ENCODE results near the gene IBSP.

Gene IBSP

DNA sequence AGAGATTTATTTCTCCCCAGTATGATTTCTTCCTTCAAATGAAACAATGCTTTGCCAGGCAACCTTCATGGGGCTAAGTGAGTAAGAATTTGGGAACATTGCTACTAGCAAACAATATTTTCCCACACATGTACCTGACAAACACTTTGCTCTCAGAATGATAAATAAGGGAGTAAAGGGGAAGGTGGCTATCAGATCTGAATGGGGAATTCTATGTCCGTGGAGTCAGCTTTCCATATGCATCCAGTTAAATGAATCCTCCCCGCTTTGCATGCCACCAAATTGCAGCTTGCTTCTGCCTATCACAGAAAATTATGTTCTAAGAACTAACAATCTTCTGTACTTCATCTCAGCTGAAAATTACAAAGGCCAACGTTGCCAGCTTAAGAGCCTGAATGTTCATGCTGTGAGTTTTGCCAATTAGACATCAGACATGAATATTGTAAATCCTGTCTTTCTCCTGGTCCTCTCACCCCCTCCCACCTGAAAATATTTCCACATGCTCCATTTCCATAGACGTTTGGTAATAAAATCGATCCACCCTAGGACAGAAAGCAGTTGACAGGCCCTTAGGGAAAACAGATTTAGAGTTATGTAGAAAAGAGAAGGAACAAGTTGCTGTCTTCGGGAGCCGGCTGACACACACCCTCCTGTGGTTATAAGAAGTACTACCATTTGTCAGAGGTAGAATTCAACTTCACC, 39.7 kb downstream of the IBSP start:
- DNase-seq, result no peak

DNA sequence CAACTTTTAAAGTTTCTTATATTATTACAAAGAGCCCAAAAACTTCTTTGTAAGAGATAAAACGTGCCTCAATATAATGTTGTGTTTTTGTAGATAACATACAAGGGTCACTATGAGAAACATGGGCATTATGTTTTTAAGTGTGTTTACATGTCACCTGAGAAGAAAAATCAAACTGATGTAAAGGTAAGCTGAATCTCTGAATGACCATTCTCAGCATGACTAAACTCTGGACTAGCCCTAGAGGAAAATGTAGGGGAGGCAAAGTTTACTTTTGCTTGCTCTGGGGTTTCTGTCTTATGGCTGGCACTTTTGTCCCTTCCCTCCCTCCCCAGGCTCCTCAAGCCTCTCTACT, 40.2 kb downstream of the IBSP start:
- no peak for DNase-seq

DNA sequence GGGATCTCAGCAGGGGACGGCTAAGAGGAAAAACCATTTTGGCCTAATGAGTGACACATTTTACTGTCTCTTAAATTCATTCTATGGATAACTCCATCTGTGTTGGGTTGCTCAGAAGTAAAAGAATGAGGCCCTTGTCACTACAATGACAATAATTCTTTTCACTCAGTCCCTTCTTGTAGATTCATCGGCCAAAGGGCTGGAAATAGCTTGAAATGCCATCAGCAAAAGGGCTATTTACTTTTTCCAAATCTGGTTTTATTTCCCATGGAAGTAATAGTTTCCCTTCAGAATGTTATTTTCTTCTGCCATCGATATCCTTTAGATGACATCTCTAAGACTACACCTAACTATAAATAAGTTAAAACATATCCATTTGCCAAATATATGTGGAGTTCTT, 40.8 kb downstream of the IBSP start:
- no peak for DNase-seq

DNA sequence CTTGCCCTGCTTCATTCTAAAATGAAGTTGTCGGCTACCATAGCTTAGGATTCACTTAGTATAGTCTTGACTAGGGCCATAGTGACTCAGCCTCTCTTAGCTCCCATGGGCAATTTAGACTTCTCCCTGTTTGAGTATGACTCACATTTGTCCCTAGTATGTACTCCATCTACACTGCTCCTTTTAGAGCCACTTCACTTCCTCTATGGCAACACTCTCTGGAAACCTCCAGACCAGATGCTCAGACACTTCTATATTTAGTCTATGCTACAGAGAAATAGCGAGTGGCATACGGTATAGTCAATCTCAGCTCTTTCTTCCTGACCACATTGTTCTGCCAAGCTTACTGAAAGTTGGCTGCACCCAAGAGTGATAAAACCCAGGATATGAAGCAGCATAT, 44.6 kb downstream of the IBSP start:
- DNase-seq, result no peak

DNA sequence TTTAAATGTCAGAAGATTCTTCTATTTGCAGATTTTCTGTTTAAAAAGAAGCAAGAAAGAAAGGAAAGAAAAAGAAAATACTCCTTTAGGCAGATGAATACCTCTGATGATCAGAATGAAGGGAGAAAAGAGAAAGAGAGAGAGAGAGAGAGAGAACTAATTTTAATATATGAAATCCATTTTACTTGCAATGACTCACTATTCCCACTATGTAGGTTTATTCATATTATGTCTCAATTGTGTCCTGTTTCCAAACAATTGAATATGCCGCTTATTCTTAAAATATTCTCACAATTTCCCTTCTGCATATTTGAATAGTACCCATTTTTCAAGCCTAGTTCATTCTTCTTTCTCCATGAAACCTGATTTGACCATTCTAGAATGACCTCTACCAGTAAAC, 45.1 kb downstream of the IBSP start:
- no peak for DNase-seq

DNA sequence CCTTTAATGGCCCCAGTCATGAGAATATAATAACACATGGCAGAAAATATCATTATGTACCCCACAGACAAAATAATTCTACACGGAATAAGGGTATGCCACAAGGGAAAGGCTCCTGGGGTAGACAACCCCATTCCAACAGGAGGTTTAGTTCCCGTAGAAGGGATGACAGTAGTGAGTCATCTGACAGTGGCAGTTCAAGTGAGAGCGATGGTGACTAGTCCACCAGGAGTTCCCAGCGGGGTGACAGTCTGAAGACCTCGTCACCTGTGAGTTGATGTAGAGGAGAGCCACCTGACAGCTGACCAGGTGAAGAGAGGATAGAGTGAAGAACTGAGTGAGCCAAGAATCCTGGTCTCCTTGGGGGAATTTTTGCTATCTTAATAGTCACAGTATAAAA, 46.9 kb downstream of the IBSP start:
- no peak for DNase-seq

DNA sequence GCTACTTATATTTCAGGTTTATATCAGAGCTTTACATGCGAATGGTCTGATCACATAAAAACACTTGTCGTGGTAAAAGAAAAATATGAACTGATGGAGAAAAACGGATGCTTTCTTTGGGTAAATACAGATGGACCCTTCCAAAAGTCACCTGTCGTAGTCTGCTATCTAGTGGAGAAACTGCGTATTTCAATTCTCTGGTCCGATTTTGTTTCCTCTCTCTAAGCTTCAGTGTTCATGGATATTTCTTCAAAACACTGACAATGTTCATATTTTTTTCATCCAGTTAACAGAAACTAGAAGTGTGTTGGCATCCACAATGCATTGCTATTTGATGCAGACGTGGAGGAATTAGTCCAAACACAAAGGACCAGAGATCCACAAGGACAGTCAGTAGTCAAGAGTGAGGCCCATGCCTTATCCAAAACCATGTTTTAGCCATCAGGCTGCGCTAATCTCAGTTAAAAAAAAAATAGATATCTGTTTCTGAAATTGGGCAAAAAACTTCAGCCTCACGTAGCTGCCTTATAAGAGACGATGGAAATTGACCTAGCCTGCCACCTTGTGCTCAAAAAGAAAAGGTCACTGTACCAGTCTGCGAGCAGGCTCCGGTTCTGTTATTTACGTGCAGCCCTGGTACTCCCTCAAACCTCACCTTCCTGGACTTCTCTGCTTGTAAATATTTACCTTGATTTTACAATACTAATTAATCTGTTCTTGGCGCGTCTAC, 49.4 kb downstream of the IBSP start:
- peak; percentile 28 for DNase-seq

DNA sequence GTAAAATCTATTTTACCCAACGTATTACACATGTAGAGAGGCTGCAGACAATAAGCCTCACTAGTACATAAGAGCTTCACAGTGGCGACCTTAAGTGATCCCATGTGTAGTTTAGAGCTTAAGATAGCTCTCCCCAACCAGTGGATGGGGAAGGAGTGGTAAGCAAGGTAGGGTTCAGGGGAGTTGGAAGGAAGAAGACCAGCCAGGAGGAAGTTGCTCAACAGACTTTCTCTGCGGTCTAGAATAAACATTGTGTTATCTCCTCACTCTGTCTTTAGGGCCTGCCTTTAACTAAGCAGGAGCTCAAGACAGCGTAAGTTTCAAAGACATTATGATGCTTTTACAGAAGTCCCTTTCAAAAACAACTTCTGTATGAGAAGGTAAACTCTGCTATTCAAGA, 50.3 kb downstream of the IBSP start:
- no peak for DNase-seq

DNA sequence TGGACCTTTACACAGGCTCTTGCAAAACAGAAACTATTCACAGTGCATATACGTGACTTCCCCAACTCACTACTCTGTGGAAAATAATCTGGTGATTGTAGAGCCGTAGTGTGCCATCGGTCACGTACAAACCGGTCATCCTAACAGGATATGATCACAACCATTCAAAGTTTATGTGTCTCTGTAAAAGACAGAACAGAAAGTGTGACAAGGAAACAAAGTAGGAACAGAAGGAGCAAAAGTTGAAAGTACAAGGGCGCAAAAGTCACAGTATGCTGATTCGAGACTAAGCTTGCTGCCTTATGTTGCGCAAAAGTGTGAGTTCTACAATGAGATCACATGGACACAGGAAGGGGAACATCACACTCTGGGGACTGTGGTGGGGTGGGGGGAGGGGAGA, 52.0 kb downstream of the IBSP start:
- no peak for DNase-seq

DNA sequence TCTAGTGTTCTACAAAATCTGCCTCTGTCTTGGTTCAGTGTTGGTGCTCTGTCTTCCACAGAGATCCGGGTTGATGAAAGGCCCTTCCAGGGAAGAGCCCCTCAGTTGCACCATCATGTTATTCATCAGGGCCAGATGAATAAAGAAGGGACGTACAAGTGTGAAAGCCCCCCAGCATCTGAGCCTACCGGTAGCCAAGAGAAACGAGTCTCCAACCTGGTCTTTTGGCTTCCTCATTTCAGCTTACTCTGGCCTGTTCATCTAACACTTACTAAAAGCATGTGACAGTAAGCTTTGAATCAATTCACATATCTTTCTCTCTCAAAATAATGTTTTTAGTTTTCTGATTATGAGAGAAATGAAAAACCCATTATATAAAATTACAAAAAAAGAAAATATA, 52.6 kb downstream of the IBSP start:
- DNase-seq, result no peak

DNA sequence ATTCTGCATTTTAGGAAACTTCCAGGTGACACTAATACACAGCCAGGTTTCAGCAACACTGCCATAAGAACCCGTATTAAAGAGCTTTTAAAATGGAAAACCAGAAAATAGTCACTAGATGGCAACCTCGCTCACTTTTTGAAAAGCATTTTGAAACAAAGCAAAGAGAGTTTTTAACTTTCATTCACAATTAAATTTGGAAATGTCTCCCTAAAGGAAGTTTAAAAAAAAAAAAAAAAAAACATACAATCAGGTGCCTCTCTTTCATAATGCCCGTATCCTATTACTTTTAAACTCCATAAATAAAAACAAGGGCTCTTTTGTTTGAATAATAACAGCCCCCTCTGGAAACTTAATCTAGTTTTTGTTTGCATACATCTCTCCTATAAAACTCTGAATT, 53.8 kb downstream of the IBSP start:
- no peak for DNase-seq

DNA sequence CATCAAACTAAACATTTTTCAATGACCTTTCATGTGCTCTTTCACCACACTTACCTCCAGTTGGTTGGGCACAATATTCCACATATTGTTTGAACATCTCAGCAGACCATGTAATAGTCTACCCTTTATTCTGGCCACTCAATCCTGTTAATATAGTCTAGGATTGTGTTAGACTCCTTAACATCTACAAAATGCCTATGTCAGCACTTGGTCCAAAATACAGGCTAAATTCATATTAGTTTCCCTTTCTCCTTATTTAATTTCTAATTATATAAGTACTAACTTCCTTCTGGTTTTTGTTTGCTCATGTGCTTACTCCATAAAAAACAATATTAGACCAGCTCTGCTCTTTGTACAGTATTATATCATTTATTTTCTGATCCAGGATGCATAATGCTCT, 54.5 kb downstream of the IBSP start:
- no peak for DNase-seq

DNA sequence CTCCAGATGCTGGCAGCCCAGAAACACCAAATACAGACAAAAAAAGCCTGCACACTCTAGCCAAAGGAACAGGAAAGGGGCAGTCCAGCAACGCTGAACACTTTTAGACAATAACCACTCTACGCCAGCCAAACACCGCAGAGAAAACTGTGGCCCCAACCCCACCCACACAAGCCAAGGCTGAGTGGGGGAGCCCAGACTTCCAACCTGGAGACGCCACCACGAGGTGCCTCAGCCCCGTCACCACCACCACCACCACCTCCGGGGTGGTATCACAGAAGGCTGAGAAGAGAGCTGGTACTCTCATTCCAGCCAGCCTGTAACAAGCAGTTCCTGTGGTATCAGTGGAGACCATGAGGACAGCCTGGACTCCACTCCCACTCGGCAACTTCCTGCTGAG, 56.2 kb downstream of the IBSP start:
- no peak for DNase-seq

DNA sequence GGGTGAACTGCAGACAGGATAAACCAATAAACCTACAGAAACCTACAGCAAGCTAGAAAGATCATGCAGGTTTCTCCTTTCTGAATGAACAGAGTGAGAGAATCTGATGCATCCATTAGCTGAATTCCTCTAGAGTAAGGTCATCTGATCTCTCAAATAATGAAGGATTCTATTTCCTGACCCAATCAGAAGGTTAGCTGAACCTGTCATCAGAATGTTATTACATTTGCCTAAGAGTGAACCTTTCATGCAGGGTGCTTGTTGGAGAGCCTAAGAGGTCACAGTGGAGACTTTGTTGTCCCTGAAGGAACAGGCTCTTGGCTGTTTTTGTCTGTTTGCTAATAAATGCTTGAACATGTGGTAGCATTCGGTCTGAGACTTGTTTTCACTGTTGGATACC, 57.5 kb downstream of the IBSP start:
- DNase-seq, result no peak

DNA sequence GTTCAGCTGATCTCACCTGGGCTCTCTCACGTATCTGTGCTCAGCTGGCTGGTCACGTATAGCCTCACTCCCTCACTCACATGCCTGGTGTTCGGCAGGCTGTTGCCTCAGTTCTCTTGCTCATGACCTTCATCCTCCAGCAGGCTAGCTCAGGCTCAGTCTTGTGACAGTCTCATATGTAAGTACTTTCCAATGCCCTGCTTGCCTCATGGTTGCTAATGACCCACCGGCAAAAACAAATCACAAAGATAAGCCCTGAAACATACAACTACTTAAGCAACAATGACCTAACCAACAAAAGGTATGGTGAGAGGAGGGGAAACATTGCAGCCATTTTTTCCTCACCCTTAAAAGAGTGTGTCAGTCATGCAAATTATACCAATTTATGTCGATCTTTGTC, 58.4 kb downstream of the IBSP start:
- no peak for DNase-seq

Data from CD4-positive, alpha-beta T cell treated with Interleukin-6 for 4 hours (primary cell).